ENCODE measurements around the gene PARD3B. TPM values are rescaled to one million over a fixed set of nuclear protein-coding genes. Genes with fewer than 3 reads are reported as not detected.

The PARD3B gene
- total RNA-seq, 1 donor from 2014 or later = 16.4 TPM

DNA sequence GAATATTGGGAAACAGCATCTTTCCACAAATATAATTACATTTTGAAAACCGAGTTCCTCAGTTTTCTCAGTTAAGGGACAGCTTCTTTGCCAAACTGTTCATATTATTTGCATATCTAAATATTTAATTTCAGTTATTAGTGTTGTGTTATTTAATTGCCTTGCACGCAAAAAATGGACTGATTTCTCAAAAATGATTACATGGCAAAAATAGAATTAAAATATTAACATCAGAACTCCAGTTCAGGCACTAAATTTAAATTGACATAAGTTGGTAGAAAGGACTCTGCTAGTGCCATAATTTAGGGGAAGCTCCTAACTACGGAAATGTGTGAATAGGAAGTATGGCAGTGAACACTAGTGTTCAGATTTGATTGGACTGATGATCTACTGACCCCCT lies 209.6 kb downstream of the PARD3B start:
- no peak for DNase-seq (ENCODE audit: low read depth)

- DNase-seq (ENCODE audit: low read depth) = no peak
These were observed 218.9 kb downstream of the PARD3B start for GRCh38 chr2:204763974-204764703.

DNA sequence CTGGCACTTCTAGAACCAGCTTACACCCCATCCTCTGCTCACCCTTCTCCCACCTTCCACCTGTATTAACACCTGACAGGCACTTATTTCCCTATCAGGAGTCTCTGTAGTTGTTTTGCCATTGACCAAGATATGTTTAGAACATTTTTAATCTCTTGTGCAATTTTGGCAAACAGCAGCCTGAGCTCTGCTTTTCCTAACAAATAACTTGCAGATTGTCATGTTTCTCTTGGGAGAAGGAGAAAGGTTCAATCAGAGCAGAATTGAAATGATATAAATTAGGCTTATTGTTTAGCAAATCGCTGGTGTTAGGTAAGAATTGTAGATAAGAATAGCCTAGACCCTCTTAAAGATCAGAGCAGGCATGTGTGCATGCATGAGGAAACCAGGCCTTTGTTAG lies 225.5 kb downstream of the PARD3B start:
- no peak for DNase-seq (ENCODE audit: low read depth)

DNA sequence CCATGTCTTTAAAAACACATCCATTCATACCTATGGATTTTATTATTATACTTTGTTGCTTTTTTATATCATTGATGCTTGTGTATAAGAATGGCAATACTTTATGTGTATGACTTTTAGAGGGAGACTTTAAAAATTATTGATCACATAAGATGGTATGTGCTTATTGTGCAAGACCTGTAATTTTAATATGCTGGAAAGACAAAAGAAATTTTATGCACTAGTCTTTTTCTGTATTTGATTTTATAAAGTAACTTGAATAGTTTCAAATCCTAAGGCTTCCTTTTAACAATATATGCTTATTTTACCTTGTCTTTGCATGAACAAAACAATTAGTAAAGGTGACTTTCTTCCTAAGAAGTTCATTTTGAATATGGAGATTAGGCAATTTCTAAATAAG lies 226.4 kb downstream of the PARD3B start:
- no peak for DNase-seq (ENCODE audit: low read depth)

- no peak for DNase-seq (ENCODE audit: low read depth)
These were observed 227.3 kb downstream of the PARD3B start for GRCh38 chr2:204772546-204772945.

GRCh38 chr2:204775766-204776165 lies 230.5 kb downstream of the PARD3B start:
- DNase-seq (ENCODE audit: low read depth) = no peak

DNA sequence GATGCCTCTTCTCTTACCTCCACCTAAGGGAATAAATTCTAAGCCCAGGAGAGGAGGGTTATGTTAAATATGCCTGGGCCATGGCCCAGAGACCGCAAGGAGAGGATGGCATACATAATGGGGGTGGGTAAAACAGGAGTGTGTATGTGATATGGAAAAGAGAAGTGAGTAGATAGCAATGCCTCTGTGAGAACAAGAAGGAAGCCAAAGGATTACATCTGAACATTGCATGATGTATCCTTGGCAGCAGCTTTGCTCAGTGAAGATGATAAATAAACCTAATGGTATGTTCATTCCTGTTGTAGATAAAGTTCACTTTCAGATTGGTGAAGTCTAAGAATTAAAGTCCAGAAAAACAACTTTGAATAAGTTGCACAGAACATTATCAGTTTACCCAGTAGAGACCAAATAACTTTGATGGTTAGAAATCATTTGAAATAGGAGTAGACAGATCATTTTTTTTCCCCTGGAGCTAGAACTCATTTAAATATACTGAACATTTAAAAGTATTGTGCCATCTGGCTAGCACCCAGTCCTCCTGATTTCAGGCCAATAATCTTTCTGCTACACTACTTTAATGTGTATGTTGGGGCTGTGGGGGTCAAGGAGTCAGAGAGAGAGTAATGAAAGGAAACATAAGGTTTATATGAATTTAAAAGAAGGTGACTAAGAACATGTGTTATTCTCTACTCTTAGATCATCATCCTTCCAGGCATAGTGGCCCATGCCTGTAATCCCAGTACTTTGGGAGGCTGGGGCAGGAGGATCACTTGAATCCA lies 231.7 kb downstream of the PARD3B start:
- DNase-seq (ENCODE audit: low read depth) = no peak

DNA sequence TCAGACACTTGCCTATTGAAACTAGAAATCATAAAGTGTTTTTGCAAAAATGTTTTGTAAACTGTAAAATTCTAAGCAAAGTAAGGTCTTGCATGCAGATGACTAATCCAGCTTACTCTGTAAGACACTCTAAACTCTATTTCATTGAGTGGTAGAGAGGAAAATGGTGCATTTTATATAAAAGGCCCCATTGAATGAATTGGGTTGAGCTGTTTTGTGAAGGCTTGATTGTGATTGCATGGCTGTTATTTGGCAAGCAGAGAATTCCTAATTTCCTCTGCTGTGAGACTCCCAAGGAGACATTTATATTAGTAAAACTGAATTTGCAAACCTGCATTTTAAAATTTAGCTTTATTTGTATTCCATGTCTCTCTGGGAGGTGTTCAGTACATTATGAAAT lies 234.5 kb downstream of the PARD3B start:
- DNase-seq (ENCODE audit: low read depth) = no peak

- DNase-seq (ENCODE audit: low read depth) = no peak
These were observed 236.7 kb downstream of the PARD3B start for GRCh38 chr2:204781941-204782340.

- DNase-seq (ENCODE audit: low read depth) = no peak
These were observed 244.8 kb downstream of the PARD3B start for GRCh38 chr2:204790076-204790475.

- no peak for DNase-seq (ENCODE audit: low read depth)
These were observed 246.0 kb downstream of the PARD3B start for GRCh38 chr2:204791230-204791629.

DNA sequence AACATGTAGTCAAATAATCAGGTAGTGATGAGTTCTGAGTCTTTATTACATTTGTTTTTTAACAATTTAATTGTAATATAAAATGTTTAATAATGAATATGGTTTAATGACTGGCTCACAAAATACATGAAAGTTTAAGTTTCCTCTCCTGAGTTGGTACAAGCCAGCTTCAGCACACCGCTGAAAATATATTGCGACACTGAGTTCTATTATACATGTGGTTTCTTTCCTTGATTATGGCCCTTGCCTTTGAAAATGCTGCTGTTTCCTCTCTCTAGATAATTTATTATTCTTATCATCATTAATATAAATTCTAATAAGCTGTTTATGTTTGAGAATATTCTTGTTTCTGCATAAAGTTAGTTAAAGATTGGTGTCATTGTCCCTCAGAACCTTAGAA lies 249.3 kb downstream of the PARD3B start:
- no peak for DNase-seq (ENCODE audit: low read depth)

GRCh38 chr2:204795156-204795555 lies 249.9 kb downstream of the PARD3B start:
- DNase-seq (ENCODE audit: low read depth) = peak; percentile 14

DNA sequence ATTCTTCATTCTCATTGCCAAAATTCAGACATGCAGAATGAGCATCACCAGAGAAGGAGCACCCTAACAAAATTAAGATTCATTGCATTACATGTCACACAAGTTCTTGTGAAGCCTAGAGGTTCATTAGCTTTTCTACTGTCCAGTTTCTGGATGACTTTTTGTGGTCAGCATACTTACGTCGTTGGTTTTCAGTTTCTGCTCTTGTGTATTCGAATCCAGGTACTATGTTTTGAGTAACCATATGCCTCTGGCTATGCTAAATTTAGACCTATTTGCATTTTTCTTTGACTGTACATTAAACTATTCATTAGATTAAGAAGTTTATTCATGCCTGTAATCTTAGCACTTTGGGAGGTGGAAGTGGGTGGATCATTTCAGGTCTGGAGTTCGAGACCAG lies 251.3 kb downstream of the PARD3B start:
- DNase-seq (ENCODE audit: low read depth) = peak; percentile 25

DNA sequence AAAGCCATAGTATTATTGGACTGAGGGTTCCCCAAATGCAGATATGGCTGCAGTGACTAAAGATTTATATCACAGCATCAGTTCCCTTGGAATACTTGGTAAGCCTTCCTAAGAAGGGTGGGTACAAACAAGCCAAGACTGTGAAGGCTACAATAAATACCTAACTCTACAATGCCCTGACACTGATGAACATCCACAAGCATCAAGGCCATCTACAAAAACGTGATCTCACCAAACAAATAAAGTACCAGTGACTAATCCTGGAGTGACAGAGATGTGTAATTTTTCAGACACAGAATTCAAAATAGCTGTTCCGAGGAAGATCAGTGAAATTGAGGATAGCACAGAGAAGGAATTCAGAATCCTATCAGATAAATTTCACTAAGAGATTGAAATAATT lies 254.5 kb downstream of the PARD3B start:
- no peak for DNase-seq (ENCODE audit: low read depth)

GRCh38 chr2:204808494-204808893 lies 263.2 kb downstream of the PARD3B start:
- no peak for DNase-seq (ENCODE audit: low read depth)

- DNase-seq (ENCODE audit: low read depth) = peak; percentile 57
These were observed 279.6 kb downstream of the PARD3B start for GRCh38 chr2:204824751-204825453.

DNA sequence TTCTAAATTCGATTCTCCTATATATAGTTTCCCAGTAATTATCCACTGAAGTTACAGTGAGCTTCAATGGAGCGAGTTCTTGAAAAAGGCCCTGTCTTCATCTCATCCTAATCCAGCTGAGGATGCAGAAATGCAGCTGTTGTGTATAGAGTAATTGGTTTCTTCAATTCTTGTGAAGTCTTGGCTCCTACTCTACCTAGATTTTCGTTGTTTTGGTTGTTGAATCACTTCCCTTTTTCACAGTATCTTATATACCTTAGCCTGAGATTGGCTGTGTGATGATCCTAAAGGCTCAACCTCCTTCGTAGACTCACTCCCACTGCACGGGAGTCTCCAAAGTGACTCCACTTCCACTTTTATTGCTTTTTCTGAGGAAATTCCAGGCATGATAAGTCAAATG lies 280.4 kb downstream of the PARD3B start:
- no peak for DNase-seq (ENCODE audit: low read depth)

DNA sequence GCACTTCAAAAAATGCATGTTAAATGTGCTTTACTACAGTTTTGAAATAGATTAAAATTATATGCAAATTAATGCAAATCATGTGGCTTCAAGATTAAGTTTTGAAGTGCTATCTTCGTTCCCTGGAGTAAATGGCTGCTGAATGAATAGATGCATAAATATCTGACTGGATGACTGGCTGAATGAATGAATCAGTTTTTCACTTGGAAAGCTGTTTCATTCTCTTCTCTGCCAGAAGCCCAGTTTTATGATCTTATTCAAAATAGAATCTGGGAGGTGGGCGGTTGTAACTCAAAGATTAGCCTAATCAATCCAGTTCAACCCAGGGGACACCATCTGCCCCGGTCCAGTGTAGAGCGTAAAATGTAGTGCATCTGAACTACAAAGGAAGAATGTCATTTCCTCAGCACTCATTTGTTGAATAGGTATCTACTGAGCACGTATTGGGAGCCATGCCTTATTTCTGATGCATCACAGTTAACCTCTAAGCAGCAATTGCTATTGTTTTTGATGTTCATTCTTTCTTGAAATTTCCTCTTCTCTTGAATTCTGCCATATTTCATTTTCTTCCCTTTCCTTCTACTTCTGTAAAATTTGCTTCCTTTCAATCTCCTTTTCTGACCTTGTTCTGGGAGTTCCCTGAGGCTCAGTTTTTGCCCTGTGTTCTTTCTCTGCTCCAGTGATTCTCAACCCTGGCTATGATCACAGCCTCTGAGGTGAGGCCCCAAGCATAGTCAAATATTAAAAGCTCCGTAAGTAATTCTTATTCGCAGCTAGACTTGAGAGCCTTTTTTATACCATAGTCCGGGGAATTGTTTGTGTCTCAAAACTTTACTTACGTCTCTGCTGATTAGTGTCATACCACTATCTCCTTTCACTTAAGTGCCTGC lies 282.7 kb downstream of the PARD3B start:
- DNase-seq (ENCODE audit: low read depth) = peak; percentile 84

DNA sequence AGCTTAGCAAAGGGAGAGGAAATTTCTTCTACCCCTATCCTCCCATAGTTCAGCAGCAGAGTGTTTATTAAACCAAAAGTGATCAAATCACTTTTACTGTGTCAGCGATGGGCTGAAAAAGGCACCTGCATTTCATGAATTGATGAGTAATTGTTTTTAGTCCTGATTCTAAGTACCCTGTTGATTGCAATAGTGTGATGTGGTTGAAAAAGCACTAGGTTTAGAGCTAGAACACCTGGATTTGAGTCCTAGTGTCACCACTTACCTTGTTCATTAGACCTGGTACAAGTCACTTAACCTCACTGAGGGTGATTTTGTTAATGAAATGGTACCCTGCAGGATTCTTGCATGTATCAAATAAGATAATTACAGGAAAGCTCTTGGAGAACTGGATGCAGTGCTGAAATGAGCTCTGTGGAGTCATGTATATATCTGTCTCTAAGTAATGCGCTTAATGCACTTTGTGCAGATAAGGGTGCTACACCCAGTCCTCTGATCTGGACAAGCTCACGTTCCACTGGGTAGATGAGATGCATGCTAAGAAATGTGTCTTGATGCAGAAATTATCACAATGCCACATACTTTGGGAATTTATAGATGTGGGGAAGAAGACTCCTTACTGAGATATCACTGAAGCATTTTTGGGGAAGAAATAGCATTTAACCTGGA lies 289.6 kb downstream of the PARD3B start:
- DNase-seq (ENCODE audit: low read depth) = no peak

DNA sequence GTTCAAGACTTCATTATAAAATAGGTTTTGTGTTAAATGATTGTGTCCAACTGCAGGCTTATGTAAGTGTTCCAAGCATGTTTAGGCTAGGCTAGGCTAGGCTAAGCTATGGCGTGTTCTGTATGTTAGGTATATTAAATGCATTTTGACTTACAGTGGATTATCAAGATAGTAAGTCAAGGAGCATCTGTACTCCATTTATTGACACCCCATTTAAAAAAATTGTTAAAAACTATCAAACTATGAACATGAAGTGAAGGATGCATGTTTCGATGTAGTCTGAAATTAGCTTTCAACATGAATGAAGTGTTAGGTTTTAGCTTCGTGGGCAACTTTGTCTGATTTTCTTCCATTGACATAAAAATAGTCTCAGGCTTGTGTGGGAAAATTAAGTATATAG lies 290.5 kb downstream of the PARD3B start:
- DNase-seq (ENCODE audit: low read depth) = no peak
